Neural progenitor cell (in vitro differentiated cells): ENCODE results near the gene GTPBP6. TPM values are rescaled to one million over a fixed set of nuclear protein-coding genes. Genes with fewer than 3 reads are reported as not detected.

Source experiments
- DNase-seq: peaks from one replicate; pipeline ENCODE4 v3.0.0-alpha.2; 2016; ENCODE audit warnings: low spot score
- H2AFZ ChIP-seq: fragments of 200-600 bp; sonication (generic); replicated peaks from 2 replicates; pipeline ENCODE4 v1.6.1; 2016; ENCODE audit warnings: antibody characterized with exemption
- H3F3A ChIP-seq: fragments of 200-600 bp; sonication (generic); 2 replicates; pipeline ENCODE4 v1.6.1; 2016; ENCODE audit warnings: antibody characterized with exemption, low read depth
- H3K27ac ChIP-seq: fragments of 200-600 bp; sonication (generic); 2 replicates; pipeline ENCODE4 v1.5.1; 2016; ENCODE audit warnings: mild to moderate bottlenecking
- H3K27me3 ChIP-seq: fragments of 200-600 bp; sonication (generic); 2 replicates; pipeline ENCODE4 v1.6.1; 2016; ENCODE audit warnings: mild to moderate bottlenecking, moderate library complexity
- H3K36me3 ChIP-seq: fragments of 200-600 bp; sonication (generic); 2 replicates; pipeline ENCODE4 v1.5.1; 2016
- H3K4me1 ChIP-seq: fragments of 200-600 bp; sonication (generic); 2 replicates; pipeline ENCODE4 v1.6.1; 2016; ENCODE audit warnings: mixed run types
- H3K4me2 ChIP-seq: fragments of 200-600 bp; sonication (generic); 2 replicates; pipeline ENCODE4 v1.6.1; 2016
- H3K4me3 ChIP-seq: fragments of 200-600 bp; sonication (generic); 2 replicates; pipeline ENCODE4 v1.5.1; 2016
- H3K79me2 ChIP-seq: fragments of 200-600 bp; sonication (generic); 2 replicates; pipeline ENCODE4 v1.6.1; 2016; ENCODE audit warnings: low read depth
- H3K9ac ChIP-seq: fragments of 200-600 bp; sonication (generic); 2 replicates; pipeline ENCODE4 v1.6.1; 2016
- H3K9me3 ChIP-seq: fragments of 200-600 bp; sonication (generic); 2 replicates; pipeline ENCODE4 v1.5.1; 2016; ENCODE audit warnings: low read depth
- H4K20me1 ChIP-seq: fragments of 200-600 bp; sonication (generic); 2 replicates; pipeline ENCODE4 v1.6.1; 2016; ENCODE audit warnings: low read depth
- H3K27ac Mint-ChIP-seq: 3 replicates; pipeline ENCODE4 v1.8.0; 2021; ENCODE audit warnings: mixed read lengths
- H3K27me3 Mint-ChIP-seq: 2 replicates; pipeline ENCODE4 v1.8.0; 2022; ENCODE audit warnings: low read depth, mild to moderate bottlenecking, inconsistent platforms, moderate library complexity, mixed read lengths; ENCODE audit not compliant: insufficient read depth
- H3K36me3 Mint-ChIP-seq: 3 replicates; pipeline ENCODE4 v1.8.0; 2021; ENCODE audit warnings: mixed read lengths
- H3K4me1 Mint-ChIP-seq: 3 replicates; pipeline ENCODE4 v1.8.0; 2021; ENCODE audit warnings: mixed read lengths
- H3K4me3 Mint-ChIP-seq: 3 replicates; pipeline ENCODE4 v1.8.0; 2021; ENCODE audit warnings: mild to moderate bottlenecking, moderate library complexity, mixed read lengths
- H3K9me3 Mint-ChIP-seq: 3 replicates; pipeline ENCODE4 v1.8.0; 2020; ENCODE audit warnings: mixed read lengths
- EZH2 ChIP-seq: fragments of 200-600 bp; sonication (generic); IDR thresholded peaks from 2 replicates; pipeline ENCODE4 v1.6.1; 2017; ENCODE audit warnings: antibody characterized with exemption, mild to moderate bottlenecking, moderate library complexity
- EZH2phosphoT487 ChIP-seq: fragments of 200-600 bp; sonication (generic); IDR thresholded peaks from 2 replicates; pipeline ENCODE4 v1.6.1; 2017; ENCODE audit warnings: antibody characterized with exemption
- total RNA-seq: library from RNA; depleted of rRNA; stranded (reverse); fragments of >200 nt; gene quantifications from 2 replicates; pipeline ENCODE4 v1.2.3, GENCODE V29; 2015; ENCODE audit warnings: low replicate concordance
- TF ChIP-seq, protein P1 (sequence below): fragments of 200-600 bp; sonication (generic); IDR thresholded peaks from 2 replicates; pipeline ENCODE4 v1.5.1; 2017; ENCODE audit warnings: antibody characterized with exemption, mild to moderate bottlenecking

GTPBP6 gene
- total RNA-seq, 1 donor from 2014 or later, result 16.6 TPM

DNA sequence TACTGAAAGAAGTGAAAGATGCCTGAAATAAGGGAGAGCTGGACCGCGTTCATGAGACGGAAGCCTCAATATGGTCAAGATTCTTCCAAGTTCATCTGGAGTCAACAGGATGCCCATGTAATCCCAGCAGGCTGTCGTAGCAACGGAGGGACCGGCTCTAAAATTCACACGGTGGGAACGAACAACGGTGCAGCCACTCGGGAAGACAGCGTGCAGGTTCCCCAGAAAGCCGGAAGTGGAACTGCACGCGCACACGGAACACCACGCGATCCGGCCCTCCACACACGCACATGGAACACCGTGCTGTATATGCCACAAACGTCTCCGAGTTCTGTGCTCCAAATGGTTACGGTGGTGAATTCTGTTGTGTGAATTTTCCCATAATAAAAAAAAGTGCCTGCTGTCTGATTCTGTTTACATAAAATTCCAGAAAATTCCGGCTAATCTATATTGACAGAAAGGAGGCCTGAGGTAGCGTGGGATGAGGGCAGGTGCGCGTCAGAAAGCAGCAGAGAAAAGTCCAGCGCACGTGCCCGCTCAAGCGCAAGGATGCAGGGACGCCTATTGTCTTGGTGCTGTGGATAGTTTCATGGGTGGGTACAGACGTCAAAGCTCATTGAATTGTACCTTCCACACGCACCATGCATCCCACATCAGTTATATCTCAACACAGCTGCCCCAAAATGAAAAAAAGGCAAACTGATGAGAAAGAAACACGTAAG lies 36.9 kb upstream of the GTPBP6 start:
- H3K4me1 Mint-ChIP-seq, result peaks cover 14% of the 10 kb centered on the region
- peaks cover 48% of the 10 kb centered on the region for H3K36me3 Mint-ChIP-seq
- TF ChIP-seq EZH2phosphoT487 (no peak), EZH2 (no peak)
- TF ChIP-seq, protein P1, sequence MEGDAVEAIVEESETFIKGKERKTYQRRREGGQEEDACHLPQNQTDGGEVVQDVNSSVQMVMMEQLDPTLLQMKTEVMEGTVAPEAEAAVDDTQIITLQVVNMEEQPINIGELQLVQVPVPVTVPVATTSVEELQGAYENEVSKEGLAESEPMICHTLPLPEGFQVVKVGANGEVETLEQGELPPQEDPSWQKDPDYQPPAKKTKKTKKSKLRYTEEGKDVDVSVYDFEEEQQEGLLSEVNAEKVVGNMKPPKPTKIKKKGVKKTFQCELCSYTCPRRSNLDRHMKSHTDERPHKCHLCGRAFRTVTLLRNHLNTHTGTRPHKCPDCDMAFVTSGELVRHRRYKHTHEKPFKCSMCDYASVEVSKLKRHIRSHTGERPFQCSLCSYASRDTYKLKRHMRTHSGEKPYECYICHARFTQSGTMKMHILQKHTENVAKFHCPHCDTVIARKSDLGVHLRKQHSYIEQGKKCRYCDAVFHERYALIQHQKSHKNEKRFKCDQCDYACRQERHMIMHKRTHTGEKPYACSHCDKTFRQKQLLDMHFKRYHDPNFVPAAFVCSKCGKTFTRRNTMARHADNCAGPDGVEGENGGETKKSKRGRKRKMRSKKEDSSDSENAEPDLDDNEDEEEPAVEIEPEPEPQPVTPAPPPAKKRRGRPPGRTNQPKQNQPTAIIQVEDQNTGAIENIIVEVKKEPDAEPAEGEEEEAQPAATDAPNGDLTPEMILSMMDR, result no peak
- no peak overlapping the region for H3K4me3 Mint-ChIP-seq
- no peak overlapping the region for H3K27ac Mint-ChIP-seq
- Histone ChIP-seq H3K79me2 (peaks cover 35% of the 10 kb centered on the region), H4K20me1 (peaks cover 12% of the 10 kb centered on the region), H2AFZ (no peak overlapping the region), H3K4me1 (no peaks in the 10 kb centered on the region), H3K4me3 (no peak overlapping the region), H3K27ac (no peak overlapping the region), H3K9ac (no peak overlapping the region), H3K4me2 (no peak overlapping the region), H3K36me3 (peaks cover 9% of the 10 kb centered on the region), H3F3A (no peaks in the 10 kb centered on the region), H3K9me3 (no peaks in the 10 kb centered on the region), H3K27me3 (no peaks in the 10 kb centered on the region)
- peaks cover 7% of the 10 kb centered on the region for H3K27me3 Mint-ChIP-seq
- peaks cover 8% of the 10 kb centered on the region for H3K9me3 Mint-ChIP-seq
- no peak for DNase-seq

DNA sequence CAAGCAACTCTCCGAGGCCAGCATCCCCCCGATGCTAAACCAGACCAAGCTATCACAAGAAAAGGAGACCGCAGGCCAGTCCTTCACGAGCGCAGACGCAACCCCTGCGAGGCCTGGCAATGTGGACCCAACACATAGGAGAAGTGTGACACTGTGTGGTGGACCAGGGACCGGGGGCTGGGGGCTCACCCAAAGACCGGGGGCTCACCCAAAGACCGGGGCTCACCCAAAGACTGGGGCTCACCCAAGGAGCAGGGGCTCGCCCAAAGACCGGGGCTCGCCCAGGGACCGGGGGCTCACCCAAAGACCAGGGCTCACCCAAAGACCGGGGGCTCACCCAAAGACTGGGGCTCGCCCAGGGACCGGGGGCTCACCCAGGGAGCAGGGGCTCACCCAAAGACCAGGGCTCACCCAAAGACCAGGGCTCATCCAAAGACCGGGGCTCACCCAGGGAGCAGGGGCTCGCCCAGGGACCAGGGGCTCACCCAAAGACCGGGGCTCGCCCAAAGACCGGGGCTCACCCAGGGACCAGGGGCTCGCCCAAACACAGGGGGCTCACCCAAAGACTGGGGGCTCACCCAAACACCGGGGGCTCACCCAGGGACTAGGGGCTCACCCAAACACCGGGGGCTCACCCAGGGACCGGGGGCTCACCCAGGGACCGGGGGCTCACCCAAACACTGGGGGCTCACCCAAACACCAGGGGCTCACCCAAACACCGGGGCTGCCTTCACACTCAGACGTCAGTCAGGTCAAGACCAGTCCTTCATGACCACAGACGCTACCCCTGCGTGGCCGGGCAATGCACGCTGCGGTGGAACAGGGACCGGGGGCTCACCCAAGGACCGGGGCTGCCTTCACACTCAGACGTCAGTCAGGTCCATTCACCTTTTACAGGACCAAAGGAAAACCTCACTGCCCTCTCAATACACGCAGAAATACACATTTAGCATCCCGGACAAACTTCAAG lies 35.3 kb upstream of the GTPBP6 start:
- Mint-ChIP-seq H3K9me3 (peaks cover 2% of the 10 kb centered on the region), H3K4me3 (no peak overlapping the region), H3K4me1 (peaks cover 23% of the 10 kb centered on the region), H3K27ac (no peak overlapping the region), H3K27me3 (peaks cover 5% of the 10 kb centered on the region), H3K36me3 (peaks cover 45% of the 10 kb centered on the region)
- Histone ChIP-seq H4K20me1 (peaks cover 14% of the 10 kb centered on the region), H3F3A (no peaks in the 10 kb centered on the region), H2AFZ (no peak overlapping the region), H3K79me2 (peaks cover 39% of the 10 kb centered on the region), H3K4me3 (no peak overlapping the region), H3K27ac (no peak overlapping the region), H3K9me3 (no peaks in the 10 kb centered on the region), H3K36me3 (no peaks in the 10 kb centered on the region), H3K4me2 (no peak overlapping the region), H3K9ac (no peak overlapping the region), H3K4me1 (no peaks in the 10 kb centered on the region), H3K27me3 (no peaks in the 10 kb centered on the region)
- TF ChIP-seq EZH2phosphoT487 (no peak), EZH2 (no peak)
- TF ChIP-seq, protein P1, result no peak
- DNase-seq, result no peak

DNA sequence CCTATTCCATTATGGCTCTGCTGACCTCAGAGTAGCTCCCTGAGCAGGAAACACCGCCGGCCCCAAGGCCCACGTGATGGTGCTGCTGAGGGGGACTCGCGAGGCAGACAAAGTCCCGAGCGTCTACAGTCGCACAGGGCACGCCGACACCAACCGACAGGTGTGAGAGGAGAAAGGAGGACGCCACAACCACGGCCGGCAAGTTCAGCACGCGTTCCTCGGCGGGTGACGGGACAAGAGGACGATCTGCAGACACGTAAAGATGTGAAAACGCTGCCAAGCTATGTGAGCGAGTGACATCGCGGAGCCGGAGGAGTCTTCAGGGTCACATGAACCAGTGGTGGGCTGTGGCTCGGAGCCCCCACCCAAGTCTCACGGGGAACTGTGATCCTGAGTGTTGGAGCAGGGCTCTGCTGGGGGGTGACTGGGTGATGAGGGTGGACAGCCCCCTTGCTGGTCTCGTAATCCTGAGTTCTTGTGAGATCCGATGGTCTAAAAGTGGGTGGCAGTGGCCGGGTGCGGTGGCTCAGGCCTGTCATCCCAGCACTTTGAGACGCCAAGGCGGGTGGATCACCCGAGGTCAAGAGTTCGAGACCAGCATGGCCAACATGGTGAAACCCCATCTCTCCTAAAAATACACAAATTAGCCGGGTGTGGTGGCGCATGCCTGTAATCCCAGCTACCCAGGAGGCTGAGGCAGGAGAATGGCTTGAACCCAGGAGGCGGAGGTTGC lies 34.2 kb upstream of the GTPBP6 start:
- Mint-ChIP-seq H3K9me3 (peaks cover 2% of the 10 kb centered on the region), H3K4me1 (peaks cover 26% of the 10 kb centered on the region), H3K27me3 (peaks cover 5% of the 10 kb centered on the region), H3K27ac (no peak overlapping the region), H3K4me3 (no peak overlapping the region), H3K36me3 (peaks cover 49% of the 10 kb centered on the region)
- Histone ChIP-seq H3K79me2 (peaks cover 42% of the 10 kb centered on the region), H3K27ac (no peak overlapping the region), H3K9me3 (no peaks in the 10 kb centered on the region), H3K9ac (no peak overlapping the region), H3K36me3 (no peaks in the 10 kb centered on the region), H2AFZ (no peak overlapping the region), H3K27me3 (no peaks in the 10 kb centered on the region), H3K4me2 (no peak overlapping the region), H3K4me3 (no peak overlapping the region), H3F3A (no peaks in the 10 kb centered on the region), H4K20me1 (peaks cover 16% of the 10 kb centered on the region), H3K4me1 (no peaks in the 10 kb centered on the region)
- TF ChIP-seq EZH2phosphoT487, result no peak
- TF ChIP-seq, protein P1, result no peak
- no peak for TF ChIP-seq EZH2
- DNase-seq, result no peak
